GM19043 (cell line): ENCODE results near the gene SLC25A10.
A peak's percentile ranks its signal among the peaks of the same experiment; 100 is the strongest.

ENCODE experiments used
- ATAC-seq: cut with Tn5 transposase; IDR thresholded peaks from one replicate; pipeline ENCODE4 v1.9.1; 2021; ENCODE audit warnings: low read depth; ENCODE audit not compliant: unreplicated experiment

Gene SLC25A10

GRCh38 chr17:81685108-81685507 is 27.0 kb upstream of the SLC25A10 start:
- ATAC-seq, result no peak

DNA sequence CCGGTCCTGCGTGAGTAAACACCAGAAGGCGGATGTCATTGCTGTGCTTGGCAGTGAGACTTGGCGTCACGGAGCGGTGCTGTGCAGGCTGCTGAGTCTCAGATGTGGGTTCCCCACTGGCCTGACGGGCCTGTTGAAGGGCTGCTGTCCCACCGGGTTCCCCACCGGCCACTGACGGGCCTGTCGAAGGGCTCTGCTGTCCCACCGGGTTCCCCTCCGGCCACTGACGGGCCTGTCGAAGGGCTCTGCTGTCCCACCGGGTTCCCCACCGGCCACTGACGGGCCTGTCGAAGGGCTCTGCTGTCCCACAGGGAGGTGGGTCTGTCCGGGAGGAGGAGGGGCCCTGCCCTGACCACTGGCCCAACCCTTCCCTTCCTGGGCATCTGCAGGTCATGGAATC is 25.5 kb upstream of the SLC25A10 start:
- ATAC-seq, result no peak

DNA sequence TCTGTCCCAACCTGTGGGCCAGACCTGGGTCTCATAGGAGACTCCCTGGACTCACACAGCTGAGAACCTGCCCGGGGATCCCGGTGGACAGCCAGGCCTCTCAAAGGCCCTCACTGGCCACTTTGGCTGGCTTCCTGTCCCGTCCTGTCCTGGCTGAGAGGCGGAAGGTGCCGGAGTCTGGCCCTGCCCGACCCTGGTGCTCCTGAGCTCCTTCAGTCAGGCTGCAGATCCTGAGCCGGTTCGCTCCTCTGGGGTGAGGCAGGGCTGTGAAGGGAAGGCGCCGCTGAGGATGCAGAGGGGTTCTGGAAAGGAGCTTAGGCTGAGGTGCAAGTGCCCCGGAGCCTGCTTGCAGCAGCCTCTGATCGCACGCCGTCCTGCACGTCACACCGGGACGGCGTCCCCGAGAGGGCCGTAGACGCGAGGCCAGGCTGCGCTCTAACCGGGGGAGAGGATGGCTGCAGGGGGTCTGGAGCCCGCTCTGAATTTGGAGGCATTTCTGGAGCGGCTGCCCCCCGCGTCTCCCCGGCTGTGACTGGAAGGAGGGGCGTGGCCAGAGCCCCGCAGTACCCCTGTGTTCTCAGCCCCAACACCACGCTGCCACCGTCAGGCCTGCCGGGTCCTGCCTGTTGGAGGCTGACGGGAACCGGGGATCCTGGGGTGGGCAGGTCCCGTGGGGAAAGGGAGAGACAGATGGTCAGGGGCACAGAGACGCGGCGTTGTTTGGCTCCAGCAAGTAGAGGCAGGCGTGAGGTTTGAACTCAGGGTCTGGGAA is 24.1 kb upstream of the SLC25A10 start:
- no peak for ATAC-seq

- ATAC-seq, result no peak
These were observed 23.5 kb upstream of the SLC25A10 start for GRCh38 chr17:81688616-81689015.

- no peak for ATAC-seq
These were observed 22.0 kb upstream of the SLC25A10 start for GRCh38 chr17:81690066-81690465.

DNA sequence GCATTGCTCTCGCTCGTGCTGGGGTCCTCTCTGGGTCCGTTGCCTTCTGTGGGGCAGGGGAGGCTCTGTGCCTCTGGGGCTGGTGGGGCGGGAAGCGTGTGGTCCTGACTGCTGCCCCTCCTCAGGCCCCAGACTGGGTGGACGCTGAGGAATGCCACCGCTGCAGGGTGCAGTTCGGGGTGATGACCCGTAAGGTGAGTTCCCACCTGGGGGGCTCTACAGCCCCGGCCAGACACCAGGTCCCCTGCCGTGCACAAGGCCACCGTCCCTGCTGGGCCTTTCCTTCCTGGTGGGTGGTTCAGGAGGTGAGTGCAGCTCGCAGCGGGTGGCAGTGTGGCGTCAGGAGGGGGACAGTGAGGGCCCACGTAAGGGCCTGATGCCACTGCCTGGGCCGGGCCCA is 21.5 kb upstream of the SLC25A10 start:
- no peak for ATAC-seq

DNA sequence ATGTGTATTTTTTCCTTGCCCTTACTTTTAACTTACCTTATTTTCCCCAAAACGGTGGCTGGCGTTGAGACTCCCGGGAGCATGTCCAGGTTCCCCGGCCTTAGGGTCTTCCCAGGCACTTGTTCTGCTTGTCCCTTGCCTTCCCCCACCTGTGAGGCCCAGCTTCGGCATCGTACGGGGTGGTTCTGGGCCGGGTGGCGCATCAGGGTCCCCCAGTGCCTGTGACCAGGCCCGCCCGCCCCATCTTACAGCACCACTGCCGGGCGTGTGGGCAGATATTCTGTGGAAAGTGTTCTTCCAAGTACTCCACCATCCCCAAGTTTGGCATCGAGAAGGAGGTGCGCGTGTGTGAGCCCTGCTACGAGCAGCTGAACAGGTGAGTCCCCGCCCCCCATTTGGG is 20.9 kb upstream of the SLC25A10 start:
- no peak for ATAC-seq

GRCh38 chr17:81691608-81692007 is 20.5 kb upstream of the SLC25A10 start:
- no peak for ATAC-seq

GRCh38 chr17:81693509-81694210 is 18.4 kb upstream of the SLC25A10 start:
- ATAC-seq, result no peak

DNA sequence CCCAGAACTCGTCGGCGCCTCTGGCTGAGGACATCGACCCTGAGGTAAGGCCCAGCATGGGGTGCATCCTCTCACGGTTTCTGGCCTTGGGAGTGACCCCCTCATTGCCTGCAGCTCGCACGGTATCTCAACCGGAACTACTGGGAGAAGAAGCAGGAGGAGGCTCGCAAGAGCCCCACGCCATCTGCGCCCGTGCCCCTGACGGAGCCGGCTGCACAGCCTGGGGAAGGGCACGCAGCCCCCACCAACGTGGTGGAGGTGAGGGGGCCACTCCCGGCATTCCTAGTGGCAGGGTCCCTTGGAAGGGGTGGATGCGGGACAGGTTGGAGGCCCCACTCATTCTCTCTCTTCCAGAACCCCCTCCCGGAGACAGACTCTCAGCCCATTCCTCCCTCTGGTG is 17.3 kb upstream of the SLC25A10 start:
- no peak for ATAC-seq

DNA sequence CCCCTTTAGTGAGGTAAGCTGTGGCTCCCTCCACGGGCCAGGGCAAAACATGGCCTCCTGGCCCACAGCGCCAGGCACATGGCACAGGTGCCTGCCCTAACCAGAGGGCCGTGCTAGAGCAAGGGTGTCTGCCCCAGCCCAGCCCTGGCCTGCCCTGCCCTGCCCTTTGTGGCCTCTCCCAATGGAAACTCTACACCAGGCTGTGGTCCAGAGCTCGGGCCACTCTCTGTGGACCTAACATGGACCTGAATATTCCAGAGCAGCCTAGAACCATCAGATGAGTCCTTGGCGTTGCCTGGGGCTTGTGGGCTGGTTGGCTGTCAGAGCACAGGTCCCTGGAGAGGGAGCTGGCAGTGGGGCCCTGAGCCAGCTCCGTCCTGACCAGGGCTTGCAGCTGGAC is 16.9 kb upstream of the SLC25A10 start:
- no peak for ATAC-seq

GRCh38 chr17:81695801-81696200 is 16.3 kb upstream of the SLC25A10 start:
- no peak for ATAC-seq

DNA sequence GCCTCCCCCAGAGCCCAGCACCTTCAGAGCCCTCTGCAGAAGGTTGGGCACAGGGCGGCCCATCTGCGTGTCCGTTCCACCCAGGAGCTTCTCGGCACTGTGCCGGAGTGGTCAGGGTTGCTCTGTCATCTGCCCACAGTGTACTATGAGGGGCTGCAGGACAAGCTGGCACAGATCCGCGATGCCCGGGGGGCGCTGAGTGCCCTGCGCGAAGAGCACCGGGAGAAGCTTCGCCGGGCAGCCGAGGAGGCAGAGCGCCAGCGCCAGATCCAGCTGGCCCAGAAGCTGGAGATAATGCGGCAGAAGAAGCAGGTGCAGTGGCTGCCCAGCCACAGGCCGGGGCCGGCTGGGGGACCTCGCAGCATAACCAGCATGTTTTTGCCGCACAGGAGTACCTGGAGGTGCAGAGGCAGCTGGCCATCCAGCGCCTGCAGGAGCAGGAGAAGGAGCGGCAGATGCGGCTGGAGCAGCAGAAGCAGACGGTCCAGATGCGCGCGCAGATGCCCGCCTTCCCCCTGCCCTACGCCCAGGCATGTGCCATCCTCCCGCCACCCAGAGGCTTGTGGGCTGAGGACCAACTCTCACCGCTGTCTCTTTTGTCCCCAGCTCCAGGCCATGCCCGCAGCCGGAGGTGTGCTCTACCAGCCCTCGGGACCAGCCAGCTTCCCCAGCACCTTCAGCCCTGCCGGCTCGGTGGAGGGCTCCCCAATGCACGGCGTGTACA is 15.7 kb upstream of the SLC25A10 start:
- ATAC-seq, result no peak

DNA sequence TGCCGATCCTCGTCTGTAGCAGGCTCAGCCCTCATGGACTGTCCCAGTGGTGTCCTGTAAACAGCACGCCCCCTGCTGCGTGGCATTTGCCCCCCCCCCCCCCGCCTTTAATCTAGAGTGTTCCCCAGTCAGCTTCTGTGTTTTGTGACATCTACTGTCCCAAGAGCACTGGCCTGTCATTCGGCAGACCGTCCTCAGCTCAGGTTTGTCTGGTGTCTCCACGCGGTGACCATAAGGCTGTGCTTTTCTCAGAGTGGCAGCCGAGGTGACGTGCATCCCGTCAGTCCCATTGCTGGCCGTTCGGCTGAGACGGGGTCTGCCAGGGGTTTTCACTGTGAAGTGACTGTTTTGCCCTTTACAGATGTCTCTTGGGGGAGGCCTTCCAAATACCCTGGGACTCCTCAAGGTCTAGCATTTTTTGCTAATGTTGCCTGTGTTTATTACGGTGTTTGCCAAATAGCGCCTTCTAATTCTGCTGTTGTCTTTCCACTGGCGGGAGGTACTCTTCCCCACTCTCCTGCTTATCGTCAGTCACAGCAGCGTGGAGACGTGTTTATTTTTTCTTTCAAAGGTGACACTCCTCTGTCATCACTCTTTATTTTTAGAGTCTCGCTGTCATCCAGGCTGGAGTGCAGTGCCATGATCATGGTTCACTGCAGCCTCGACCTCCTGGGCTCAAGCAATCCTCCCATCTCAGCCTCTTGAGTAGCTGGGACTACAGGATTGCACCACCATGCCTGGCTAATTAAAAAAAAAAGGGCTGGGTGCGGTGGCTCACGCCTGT is 14.6 kb upstream of the SLC25A10 start:
- no peak for ATAC-seq

DNA sequence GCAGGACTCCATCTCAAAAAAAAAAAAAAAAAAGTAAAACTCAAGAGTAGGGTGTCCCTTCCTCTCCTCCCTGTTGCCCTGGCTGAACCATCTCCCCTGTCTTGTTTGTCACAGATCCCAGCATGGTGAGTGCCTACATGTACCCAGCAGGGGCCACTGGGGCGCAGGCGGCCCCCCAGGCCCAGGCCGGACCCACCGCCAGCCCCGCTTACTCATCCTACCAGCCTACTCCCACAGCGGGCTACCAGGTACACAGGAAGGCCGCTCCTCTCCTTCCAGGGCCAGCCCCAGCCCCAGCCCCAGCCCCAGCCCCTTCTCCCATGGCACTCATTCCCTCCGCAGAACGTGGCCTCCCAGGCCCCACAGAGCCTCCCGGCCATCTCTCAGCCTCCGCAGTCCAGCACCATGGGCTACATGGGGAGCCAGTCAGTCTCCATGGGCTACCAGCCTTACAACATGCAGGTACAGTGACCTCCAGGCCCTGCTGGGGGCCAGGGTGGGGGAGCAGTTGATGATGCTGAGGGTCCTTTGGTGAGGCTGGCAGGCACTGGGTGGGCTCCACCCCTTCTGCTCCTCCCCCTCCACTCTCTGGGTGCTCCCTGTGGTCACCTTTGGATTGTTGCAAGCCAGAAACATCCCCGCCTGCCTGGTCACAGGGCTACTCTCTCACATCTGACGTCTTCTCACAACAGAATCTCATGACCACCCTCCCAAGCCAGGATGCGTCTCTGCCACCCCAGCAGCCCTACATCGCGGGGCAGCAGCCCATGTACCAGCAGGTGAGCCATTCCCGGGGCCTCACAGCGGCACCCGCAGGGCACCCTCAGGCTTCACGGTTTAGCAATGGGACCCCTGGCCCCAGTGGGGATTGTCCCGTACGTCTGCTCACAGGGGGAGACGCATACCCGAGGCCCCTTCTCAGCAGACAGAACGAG is 11.5 kb upstream of the SLC25A10 start:
- ATAC-seq, result no peak

GRCh38 chr17:81701288-81702071 is 10.6 kb upstream of the SLC25A10 start:
- no peak for ATAC-seq

DNA sequence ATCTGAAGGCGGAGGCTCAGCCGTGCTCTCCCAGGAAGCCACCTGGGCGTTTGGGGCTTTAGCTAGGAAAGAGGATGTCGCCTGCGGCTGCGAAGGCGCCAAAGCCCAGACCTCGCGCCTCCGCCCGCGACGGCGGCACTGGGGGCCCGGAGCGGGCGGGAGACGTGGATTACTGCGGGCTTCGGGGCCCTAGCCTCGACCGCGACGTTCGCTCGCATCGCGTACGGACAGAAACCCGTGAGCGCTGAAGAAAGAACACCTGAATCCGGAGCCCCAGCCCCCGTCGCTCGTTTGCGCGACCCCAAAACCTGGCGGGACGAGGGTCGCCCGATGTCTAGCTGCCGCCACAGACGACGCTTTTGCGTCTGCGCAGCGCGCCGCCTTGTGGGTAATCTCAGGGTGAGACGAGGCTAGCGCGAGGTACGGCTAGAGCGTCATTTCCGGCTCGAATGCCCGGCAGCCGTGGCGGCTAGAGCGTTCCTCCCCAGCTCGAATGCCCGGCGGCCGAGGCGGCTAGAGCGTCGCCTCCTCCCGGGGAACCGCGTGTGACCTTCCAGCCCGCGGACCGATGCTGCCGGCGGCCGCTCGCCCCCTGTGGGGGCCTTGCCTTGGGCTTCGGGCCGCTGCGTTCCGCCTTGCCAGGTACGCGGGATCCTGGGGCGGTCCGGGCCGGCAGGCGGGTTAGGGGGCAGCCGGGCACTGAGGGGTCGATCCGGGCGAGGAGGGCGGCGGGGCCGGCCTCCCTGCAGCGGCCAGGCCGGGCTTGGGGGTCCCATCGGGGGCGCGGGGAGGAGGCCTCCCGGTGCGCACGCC is 8.9 kb upstream of the SLC25A10 start, which contains the start of gene MRPL12:
Gene MRPL12, plus strand, starts transcription at position 434 of the 813 bp plus-strand sequence. Its CDS starts 135 bp downstream, at position 569.
- peak; percentile 80 for ATAC-seq
